Ovary (tissue), 3 donors: ENCODE data around the gene SLC11A1.

ENCODE experiments used
- EP300 ChIP-seq: sonication (generic); formaldehyde crosslinking; IDR thresholded peaks from one replicate; pipeline ENCODE4 v1.6.1; 2017; ENCODE audit warnings: antibody characterized with exemption
- TF ChIP-seq, protein P1 (sequence below), 3 donors: fragments of 450-650 bp in 2 of 3; fragments of 200-600 bp in 1 of 3; IDR thresholded peaks; one replicate each; pipeline versions ENCODE4 v1.5.1 to v1.8.0; 2016 to 2022; ENCODE audit warnings: antibody characterized with exemption in 3 of 3, mild to moderate bottlenecking in 1 of 3
- donor health status: DM: no; HTN: no; CAD: no.

DNA sequence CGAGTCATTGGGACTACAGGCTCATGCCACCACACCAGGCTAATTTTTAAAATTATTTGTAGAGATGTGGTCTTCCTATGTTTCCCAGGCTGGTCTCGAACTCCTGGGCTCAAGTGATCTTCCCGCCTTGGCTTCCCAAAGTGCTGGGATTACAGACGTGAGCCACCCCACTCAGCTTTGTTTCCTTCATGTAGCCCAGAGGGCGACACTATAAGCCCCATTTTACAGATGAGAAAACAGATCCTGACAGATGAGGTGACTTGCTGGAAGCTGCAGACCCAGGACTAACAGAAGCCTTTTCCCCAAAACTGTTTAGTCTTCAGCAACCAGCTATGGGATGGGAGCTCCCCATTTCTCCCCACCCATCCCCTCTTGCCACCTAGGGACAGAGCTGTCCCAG lies 10.4 kb downstream of the SLC11A1 start:
- TF ChIP-seq, protein P1, sequence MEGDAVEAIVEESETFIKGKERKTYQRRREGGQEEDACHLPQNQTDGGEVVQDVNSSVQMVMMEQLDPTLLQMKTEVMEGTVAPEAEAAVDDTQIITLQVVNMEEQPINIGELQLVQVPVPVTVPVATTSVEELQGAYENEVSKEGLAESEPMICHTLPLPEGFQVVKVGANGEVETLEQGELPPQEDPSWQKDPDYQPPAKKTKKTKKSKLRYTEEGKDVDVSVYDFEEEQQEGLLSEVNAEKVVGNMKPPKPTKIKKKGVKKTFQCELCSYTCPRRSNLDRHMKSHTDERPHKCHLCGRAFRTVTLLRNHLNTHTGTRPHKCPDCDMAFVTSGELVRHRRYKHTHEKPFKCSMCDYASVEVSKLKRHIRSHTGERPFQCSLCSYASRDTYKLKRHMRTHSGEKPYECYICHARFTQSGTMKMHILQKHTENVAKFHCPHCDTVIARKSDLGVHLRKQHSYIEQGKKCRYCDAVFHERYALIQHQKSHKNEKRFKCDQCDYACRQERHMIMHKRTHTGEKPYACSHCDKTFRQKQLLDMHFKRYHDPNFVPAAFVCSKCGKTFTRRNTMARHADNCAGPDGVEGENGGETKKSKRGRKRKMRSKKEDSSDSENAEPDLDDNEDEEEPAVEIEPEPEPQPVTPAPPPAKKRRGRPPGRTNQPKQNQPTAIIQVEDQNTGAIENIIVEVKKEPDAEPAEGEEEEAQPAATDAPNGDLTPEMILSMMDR (IDR thresholded peaks at IDR 0.05), result no peak
- no peak for TF ChIP-seq EP300
